Endothelial cell of umbilical vein (primary cell): ENCODE results near the gene ATP2B2. TPM values are rescaled to one million over a fixed set of nuclear protein-coding genes. Genes with fewer than 3 reads are reported as not detected.

Experiments
- BruUV-seq: library from RNA; stranded (reverse); fragments of 400-500 nt; replicated peaks from 2 replicates; lab custom pipeline; 2021; lab: Mats Ljungman, UMichigan
- CTCF ChIA-PET: fragments of 300-600, 350-600 bp; sonication (Branson Sonifier 250); formaldehyde crosslinking; loops from one replicate; lab custom pipeline; 2021; ENCODE audit warnings: antibody characterized with exemption, inconsistent platforms; lab: Charles Lee
- POLR2A ChIA-PET: fragments of 300-600, 350-600 bp; sonication (Branson Sonifier 250); formaldehyde crosslinking; loops from one replicate; lab custom pipeline; 2021; ENCODE audit warnings: antibody characterized with exemption, inconsistent platforms; lab: Charles Lee
- DNase-seq: peaks from one replicate; pipeline ENCODE4 v3.0.0-alpha.2; 2011; ENCODE audit warnings: low read depth, low spot score
- FAIRE-seq: peaks from 2 replicates; lab custom pipeline; 2011; peaks lifted over from hg19 to GRCh38; lab: Jason Lieb, UNC
- H2AFZ ChIP-seq: 2 replicates; pipeline ENCODE4 v1.6.0; 2012; ENCODE audit warnings: low read depth, low read length, control low read depth, inconsistent platforms
- H3K27ac ChIP-seq: 2 replicates; pipeline ENCODE4 v1.5.1; 2011; ENCODE audit warnings: low read depth, mild to moderate bottlenecking, control low read depth, low read length, moderate library complexity; ENCODE audit not compliant: insufficient read depth
- H3K27me3 ChIP-seq, 2 experiments: 2 replicates each; pipeline versions ENCODE4 v1.6.0 to v1.6.1; 2011; ENCODE audit warnings: low read length in 2 of 2, mixed read lengths in 1 of 2; ENCODE audit not compliant: control insufficient read depth in 2 of 2, insufficient read depth in 2 of 2
- H3K36me3 ChIP-seq, 2 experiments: 2 replicates in 1 of 2; 3 replicates in 1 of 2; pipeline ENCODE4 v1.5.1; 2011; ENCODE audit warnings: low read length in 2 of 2, mild to moderate bottlenecking in 1 of 2, moderate library complexity in 1 of 2; ENCODE audit not compliant: control insufficient read depth in 2 of 2, insufficient read depth in 2 of 2; ENCODE audit errors: extremely low read depth in 1 of 2
- H3K4me1 ChIP-seq: 3 replicates; pipeline ENCODE4 v1.5.1; 2011; ENCODE audit warnings: mild to moderate bottlenecking, low read length; ENCODE audit not compliant: control insufficient read depth, insufficient read depth; ENCODE audit errors: extremely low read depth
- H3K4me2 ChIP-seq: 2 replicates; pipeline ENCODE4 v1.6.1; 2011; ENCODE audit warnings: low read length, control low read depth, mixed read lengths; ENCODE audit not compliant: insufficient read depth
- H3K4me3 ChIP-seq, 3 experiments: fragments of 200-600 bp in 1 of 3; sonication (generic), shearing (Covaris generic) in 1 of 3; replicated peaks in 1 of 3; 2 replicates each; pipeline ENCODE4 v1.5.1; 2011 to 2016; ENCODE audit warnings: control low read depth in 3 of 3, low read length in 3 of 3, mild to moderate bottlenecking in 2 of 3, inconsistent platforms in 1 of 3, low read depth in 1 of 3, moderate library complexity in 1 of 3; ENCODE audit not compliant: insufficient read depth in 1 of 3
- H3K79me2 ChIP-seq: 2 replicates; pipeline ENCODE4 v1.6.0; 2012; ENCODE audit warnings: low read length, inconsistent platforms; ENCODE audit not compliant: control insufficient read depth, insufficient read depth
- H3K9ac ChIP-seq: replicated peaks from 2 replicates; pipeline ENCODE3; 2011; ENCODE audit warnings: low read length, control low read depth; ENCODE audit not compliant: insufficient read depth; ENCODE audit errors: extremely low read depth
- H3K9me1 ChIP-seq: replicated peaks from 3 replicates; pipeline ENCODE4 v1.6.0; 2011; ENCODE audit warnings: mild to moderate bottlenecking, low read length; ENCODE audit not compliant: control insufficient read depth, insufficient read depth; ENCODE audit errors: extremely low read depth
- H3K9me3 ChIP-seq: replicated peaks from 2 replicates; pipeline ENCODE4 v1.5.1; 2012; ENCODE audit warnings: low read length, inconsistent platforms; ENCODE audit not compliant: control insufficient read depth, insufficient read depth
- H4K20me1 ChIP-seq: replicated peaks from 2 replicates; pipeline ENCODE3; 2011; ENCODE audit warnings: mild to moderate bottlenecking, low read length; ENCODE audit not compliant: control insufficient read depth, insufficient read depth; ENCODE audit errors: extremely low read depth
- EZH2 ChIP-seq: IDR thresholded peaks from 2 replicates; pipeline ENCODE4 v1.6.1; 2012; ENCODE audit warnings: borderline replicate concordance, low read depth, mild to moderate bottlenecking, moderate library complexity, low read length, inconsistent platforms; ENCODE audit not compliant: severe bottlenecking
- FOS ChIP-seq: IDR thresholded peaks from 2 replicates; pipeline ENCODE4 v1.6.1; 2011; ENCODE audit warnings: mild to moderate bottlenecking, low read length, moderate library complexity, borderline replicate concordance; ENCODE audit not compliant: insufficient read depth
- GATA2 ChIP-seq: IDR thresholded peaks from 2 replicates; pipeline ENCODE4 v1.7.0; 2011; ENCODE audit warnings: low read depth, mild to moderate bottlenecking, moderate library complexity, mixed read lengths, low read length; ENCODE audit not compliant: insufficient read length, insufficient read depth
- JUN ChIP-seq: IDR thresholded peaks from 2 replicates; pipeline ENCODE4 v1.6.1; 2011; ENCODE audit warnings: borderline replicate concordance, low read depth; ENCODE audit not compliant: insufficient read length, insufficient read depth
- MAX ChIP-seq: IDR thresholded peaks from 2 replicates; pipeline ENCODE4 v1.6.1; 2011; ENCODE audit not compliant: insufficient read depth, insufficient read length
- MYC ChIP-seq: IDR thresholded peaks from one replicate; pipeline ENCODE4 v1.6.1; 2011; ENCODE audit warnings: mild to moderate bottlenecking, low read depth, low read length
- POLR2A ChIP-seq: IDR thresholded peaks from 2 replicates; pipeline ENCODE4 v1.6.1; 2012; ENCODE audit warnings: low read depth, mild to moderate bottlenecking, control low read depth, low read length
- POLR2AphosphoS5 ChIP-seq: IDR thresholded peaks from 2 replicates; pipeline ENCODE4 v1.6.1; 2012; ENCODE audit warnings: low read depth, mild to moderate bottlenecking, control low read depth, low read length, moderate library complexity; ENCODE audit not compliant: insufficient read depth
- dilution Hi-C: fragments of 300-500 bp; cut with MboI; formaldehyde crosslinking; loops from one replicate; pipeline ENCODE4 v1.15.0; 2019; ENCODE audit warnings: low sequenced_read_pairs; ENCODE audit not compliant: extremely low pct_ligation_motif_present
- intact Hi-C: fragments of 100-400 bp; cut with micrococcal nuclease; formaldehyde crosslinking; loops from one replicate; pipeline ENCODE4 v1.10.0; 2022
- polyA plus RNA-seq, 4 experiments: library from polyadenylated mRNA; depleted of rRNA in 3 of 4; stranded (reverse) in 3 of 4; unstranded in 1 of 4; fragments of >200 nt; gene quantifications; 2 replicates each; pipeline versions ENCODE4 v1.2.1 to v1.2.3, GENCODE V29; 2011 to 2012; ENCODE audit warnings: missing spikeins in 1 of 4
- total RNA-seq: library from RNA; stranded (reverse); gene quantifications from 2 replicates; pipeline ENCODE4 v1.2.3, GENCODE V29; 2021
- TF ChIP-seq, protein P1 (sequence below), 2 donors: IDR thresholded peaks; 1 replicate in 1 of 2; 2 replicates in 1 of 2; pipeline ENCODE4 v1.5.1; 2011; ENCODE audit warnings: low read length in 2 of 2, mild to moderate bottlenecking in 2 of 2, moderate library complexity in 2 of 2, control low read depth in 1 of 2, inconsistent platforms in 1 of 2, low read depth in 1 of 2; ENCODE audit not compliant: insufficient read depth in 1 of 2; ENCODE audit errors: extremely low read depth in 1 of 2

The ATP2B2 gene
- total and polyA plus RNA-seq, 2 donors (not counting 3 experiments of a cell fraction or from before 2014, with no cell fraction given), result not detected

GRCh38 chr3:10438902-10439610 is 66.3 kb downstream of the ATP2B2 start:
- POLR2A ChIA-PET, result no interaction called here
- Histone ChIP-seq H3K36me3 (no peaks in the 10 kb centered on the region), H3K4me1 (peaks cover 4% of the 10 kb centered on the region), H3K27me3 (no peaks in the 10 kb centered on the region), H3K4me2 (no peak overlapping the region), H3K79me2 (no peaks in the 10 kb centered on the region), H2AFZ (no peak overlapping the region), H3K27ac (no peak overlapping the region), H4K20me1 (no peaks in the 10 kb centered on the region), H3K9me1 (no peaks in the 10 kb centered on the region), H3K4me3 (no peak overlapping the region), H3K9ac (no peak overlapping the region), H3K9me3 (no peaks in the 10 kb centered on the region)
- dilution Hi-C loops, result no loop called here
- BruUV-seq, result no TSS peak
- intact Hi-C loops, result no loop called here
- DNase-seq (no peak), FAIRE-seq (no peak)
- CTCF ChIA-PET, result no interaction called here
- TF ChIP-seq EZH2 (no peak), JUN (no peak), MYC (no peak), POLR2A (no peak), POLR2AphosphoS5 (no peak), GATA2 (no peak), MAX (no peak), FOS (no peak)
- TF ChIP-seq, protein P1, sequence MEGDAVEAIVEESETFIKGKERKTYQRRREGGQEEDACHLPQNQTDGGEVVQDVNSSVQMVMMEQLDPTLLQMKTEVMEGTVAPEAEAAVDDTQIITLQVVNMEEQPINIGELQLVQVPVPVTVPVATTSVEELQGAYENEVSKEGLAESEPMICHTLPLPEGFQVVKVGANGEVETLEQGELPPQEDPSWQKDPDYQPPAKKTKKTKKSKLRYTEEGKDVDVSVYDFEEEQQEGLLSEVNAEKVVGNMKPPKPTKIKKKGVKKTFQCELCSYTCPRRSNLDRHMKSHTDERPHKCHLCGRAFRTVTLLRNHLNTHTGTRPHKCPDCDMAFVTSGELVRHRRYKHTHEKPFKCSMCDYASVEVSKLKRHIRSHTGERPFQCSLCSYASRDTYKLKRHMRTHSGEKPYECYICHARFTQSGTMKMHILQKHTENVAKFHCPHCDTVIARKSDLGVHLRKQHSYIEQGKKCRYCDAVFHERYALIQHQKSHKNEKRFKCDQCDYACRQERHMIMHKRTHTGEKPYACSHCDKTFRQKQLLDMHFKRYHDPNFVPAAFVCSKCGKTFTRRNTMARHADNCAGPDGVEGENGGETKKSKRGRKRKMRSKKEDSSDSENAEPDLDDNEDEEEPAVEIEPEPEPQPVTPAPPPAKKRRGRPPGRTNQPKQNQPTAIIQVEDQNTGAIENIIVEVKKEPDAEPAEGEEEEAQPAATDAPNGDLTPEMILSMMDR (IDR thresholded peaks at IDR 0.05; ENCODE audit: extremely low read depth in 1 of 2, insufficient read depth in 1 of 2, low read depth in 1 of 2, low read length in 2 of 2), result no peak
